GM23338 (cell line): Measurements from ENCODE around the gene EXOC2.

Source experiments
- CTCF ChIP-seq, 2 experiments: fragments of 200-600 bp in 1 of 2; sonication (generic) in 1 of 2; conservative IDR thresholded peaks; 2 replicates each; pipeline versions ENCODE4 v1.5.1 to v1.6.1; 2016 to 2017; ENCODE audit warnings: antibody characterized with exemption in 2 of 2, low read depth in 2 of 2, mild to moderate bottlenecking in 2 of 2, moderate library complexity in 1 of 2
- EZH2 ChIP-seq: fragments of 200-600 bp; sonication (generic); IDR thresholded peaks from one replicate; pipeline ENCODE4 v1.8.0; 2017; ENCODE audit warnings: antibody characterized with exemption, mild to moderate bottlenecking, low read depth; ENCODE audit not compliant: unreplicated experiment
- EZH2phosphoT487 ChIP-seq: fragments of 200-600 bp; sonication (generic); IDR thresholded peaks from one replicate; pipeline ENCODE4 v1.8.1; 2018; ENCODE audit warnings: antibody characterized with exemption; ENCODE audit not compliant: unreplicated experiment
- JUNB ChIP-seq: IDR thresholded peaks from one replicate; pipeline ENCODE4 v1.6.1; 2016; ENCODE audit warnings: antibody characterized with exemption; ENCODE audit not compliant: unreplicated experiment
- POLR2AphosphoS5 ChIP-seq: IDR thresholded peaks from 2 replicates; pipeline ENCODE4 v1.6.1; 2016; ENCODE audit warnings: antibody characterized with exemption, low read depth
- REST ChIP-seq: IDR thresholded peaks from one replicate; pipeline ENCODE4 v1.6.1; 2018; ENCODE audit warnings: antibody characterized with exemption; ENCODE audit not compliant: unreplicated experiment

GRCh38 chr6:692858-693722 is at the start of gene EXOC2:
- peak; percentile 86 for TF ChIP-seq POLR2AphosphoS5
- no peak for TF ChIP-seq REST
- no peak for TF ChIP-seq JUNB
- TF ChIP-seq EZH2: no peak
- TF ChIP-seq CTCF (conservative IDR thresholded peaks at IDR 0.05; ENCODE audit: low read depth in 2 of 2): no peak
- TF ChIP-seq EZH2phosphoT487: no peak
